HEK293 (cell line): ENCODE results near the gene GRK7.

Source experiments
- CTCF ChIA-PET: fragments of 350-600 bp; formaldehyde crosslinking; extraction: SDS; loops from one replicate; lab custom pipeline; 2021; ENCODE audit warnings: antibody characterized with exemption; lab: Yijun Ruan, JAX
- POLR2A ChIA-PET: fragments of 300-600 bp; formaldehyde crosslinking; extraction: SDS; loops from one replicate; lab custom pipeline; 2020; ENCODE audit warnings: antibody characterized with exemption, inconsistent platforms; lab: Yijun Ruan, JAX
- H3K27ac ChIP-seq: fragments of 200-500 bp; sonication (Bioruptor generic); 2 replicates; pipeline ENCODE4 v1.5.1; 2014; ENCODE audit warnings: low read depth, low read length, control low read depth, inconsistent platforms; ENCODE audit errors: extremely low read depth
- H3K36me3 ChIP-seq, 2 experiments: fragments of 200-500 bp in 1 of 2; sonication (Bioruptor generic) in 1 of 2; 1 replicate in 1 of 2; 2 replicates in 1 of 2; pipeline ENCODE4 v1.5.1; 2014 to 2017; ENCODE audit warnings: inconsistent platforms in 2 of 2, low read length in 2 of 2; ENCODE audit not compliant: control insufficient read depth in 2 of 2, insufficient read depth in 1 of 2
- H3K4me1 ChIP-seq: fragments of 200-500 bp; sonication (Bioruptor generic); 2 replicates; pipeline ENCODE4 v1.5.1; 2014; ENCODE audit warnings: mild to moderate bottlenecking, low read length, inconsistent platforms; ENCODE audit not compliant: control insufficient read depth, insufficient read depth
- H3K4me3 ChIP-seq: 2 replicates; pipeline ENCODE4 v1.5.1; 2011; ENCODE audit warnings: low read depth, mild to moderate bottlenecking, control low read depth, low read length, moderate library complexity
- H3K9me3 ChIP-seq: fragments of 200-500 bp; sonication (Bioruptor generic); 2 replicates; pipeline ENCODE4 v1.5.1; 2014; ENCODE audit warnings: low read depth, low read length, inconsistent platforms; ENCODE audit not compliant: control insufficient read depth, insufficient read depth
- BCL6B ChIP-seq: fragments of 450-650 bp; formaldehyde crosslinking; IDR thresholded peaks from 2 replicates; pipeline ENCODE4 v1.5.1; 2017; ENCODE audit warnings: missing biosample characterization, missing genetic modification characterization
- GLI4 ChIP-seq: fragments of 450-650 bp; formaldehyde crosslinking; IDR thresholded peaks from 2 replicates; pipeline ENCODE4 v1.5.1; 2016; ENCODE audit warnings: missing biosample characterization, missing genetic modification characterization
- IKZF3 ChIP-seq: fragments of 450-650 bp; IDR thresholded peaks from 2 replicates; pipeline ENCODE4 v1.5.0; 2018; ENCODE audit warnings: missing biosample characterization, mild to moderate bottlenecking, missing genetic modification characterization, moderate library complexity
- KLF9 ChIP-seq: fragments of 450-650 bp; formaldehyde crosslinking; IDR thresholded peaks from 2 replicates; pipeline ENCODE4 v1.5.1; 2016; ENCODE audit warnings: missing biosample characterization, missing genetic modification characterization, low read depth
- PRDM2 ChIP-seq: fragments of 450-650 bp; formaldehyde crosslinking; IDR thresholded peaks from 2 replicates; pipeline ENCODE4 v1.5.1; 2016; ENCODE audit warnings: missing biosample characterization, missing genetic modification characterization, borderline replicate concordance
- SP3 ChIP-seq: fragments of 450-650 bp; formaldehyde crosslinking; IDR thresholded peaks from 2 replicates; pipeline ENCODE4 v1.5.1; 2016; ENCODE audit warnings: missing biosample characterization, missing genetic modification characterization
- ZBTB17 ChIP-seq: fragments of 450-650 bp; formaldehyde crosslinking; IDR thresholded peaks from 2 replicates; pipeline ENCODE4 v1.5.1; 2016; ENCODE audit warnings: missing biosample characterization, missing genetic modification characterization
- ZBTB20 ChIP-seq: fragments of 450-650 bp; formaldehyde crosslinking; IDR thresholded peaks from 2 replicates; pipeline ENCODE4 v1.5.1; 2016; ENCODE audit warnings: missing biosample characterization, missing genetic modification characterization
- ZBTB49 ChIP-seq: fragments of 450-650 bp; formaldehyde crosslinking; IDR thresholded peaks from 2 replicates; pipeline ENCODE4 v1.5.1; 2016; ENCODE audit warnings: missing biosample characterization, missing genetic modification characterization, low read depth
- ZFP37 ChIP-seq: fragments of 450-650 bp; formaldehyde crosslinking; IDR thresholded peaks from 2 replicates; pipeline ENCODE4 v1.5.1; 2016; ENCODE audit warnings: missing biosample characterization, missing genetic modification characterization
- ZNF341 ChIP-seq: fragments of 450-650 bp; formaldehyde crosslinking; IDR thresholded peaks from 2 replicates; pipeline ENCODE4; 2016; ENCODE audit warnings: low read depth, missing biosample characterization, missing genetic modification characterization
- ZNF366 ChIP-seq: fragments of 450-650 bp; formaldehyde crosslinking; conservative IDR thresholded peaks from 2 replicates; pipeline ENCODE4 v1.5.1; 2016; ENCODE audit warnings: missing biosample characterization, missing genetic modification characterization
- ZNF449 ChIP-seq: fragments of 450-650 bp; formaldehyde crosslinking; IDR thresholded peaks from 2 replicates; pipeline ENCODE4 v1.5.1; 2017; ENCODE audit warnings: missing biosample characterization, mild to moderate bottlenecking, missing genetic modification characterization, moderate library complexity
- ZNF514 ChIP-seq: fragments of 450-650 bp; formaldehyde crosslinking; IDR thresholded peaks from 2 replicates; pipeline ENCODE4 v1.5.1; 2016; ENCODE audit warnings: missing biosample characterization, missing genetic modification characterization
- ZNF530 ChIP-seq: fragments of 450-650 bp; formaldehyde crosslinking; IDR thresholded peaks from 2 replicates; pipeline ENCODE4 v1.5.1; 2016; ENCODE audit warnings: low read depth, missing biosample characterization, missing genetic modification characterization
- ZNF548 ChIP-seq: fragments of 450-650 bp; formaldehyde crosslinking; IDR thresholded peaks from 2 replicates; pipeline ENCODE4 v1.5.1; 2016; ENCODE audit warnings: missing biosample characterization, missing genetic modification characterization
- ZNF596 ChIP-seq: fragments of 450-650 bp; IDR thresholded peaks from 2 replicates; pipeline ENCODE4 v1.5.0; 2018; ENCODE audit warnings: missing biosample characterization, mild to moderate bottlenecking, missing genetic modification characterization, moderate library complexity
- ZNF670 ChIP-seq: fragments of 450-650 bp; formaldehyde crosslinking; IDR thresholded peaks from 2 replicates; pipeline ENCODE4 v1.5.1; 2016; ENCODE audit warnings: missing biosample characterization, missing genetic modification characterization, low read depth
- ZNF837 ChIP-seq: fragments of 450-650 bp; formaldehyde crosslinking; IDR thresholded peaks from 2 replicates; pipeline ENCODE4 v1.5.1; 2016; ENCODE audit warnings: missing biosample characterization, missing genetic modification characterization
- ZNF843 ChIP-seq: fragments of 450-650 bp; formaldehyde crosslinking; IDR thresholded peaks from 2 replicates; pipeline ENCODE4 v1.5.1; 2016; ENCODE audit warnings: missing biosample characterization, missing genetic modification characterization

GRK7 gene

GRCh38 chr3:141735770-141736465 is 27.3 kb upstream of the GRK7 start (continued):
- TF ChIP-seq KLF9 (tag by site-specific recombination) = no peak
- TF ChIP-seq BCL6B (tag by site-specific recombination) = no peak
- TF ChIP-seq ZNF449 = no peak
- TF ChIP-seq ZNF341 (tag by site-specific recombination) = no peak
- TF ChIP-seq, all 188 proteins: peak for 0

GRCh38 chr3:141737093-141737492 is 26.1 kb upstream of the GRK7 start:
- H3K27ac ChIP-seq = no peak overlapping the region
- ChIA-PET POLR2A (no interaction called here), CTCF (interaction anchor here (0.6 to 1.3 kb wide), 2 partner anchors 9 to 41 kb away, joined by 3 to 4 read pairs; no protein-coding TSS in a partner anchor)
- no peaks in the 10 kb centered on the region for H3K9me3 ChIP-seq
- H3K4me1 ChIP-seq = no peaks in the 10 kb centered on the region
- no peak for TF ChIP-seq ZNF670
- TF ChIP-seq ZNF837 = no peak
- no peak for TF ChIP-seq ZNF514 (tag by site-specific recombination)
- no peak for TF ChIP-seq IKZF3 (tag by site-specific recombination)
- TF ChIP-seq ZNF596 (tag by site-specific recombination) = no peak
- no peak for TF ChIP-seq SP3 (tag by site-specific recombination)
- TF ChIP-seq ZNF366 (tag by site-specific recombination) = no peak
- TF ChIP-seq GLI4 (tag by site-specific recombination) = no peak
- TF ChIP-seq ZBTB20 (tag by site-specific recombination) = no peak
- no peak for TF ChIP-seq ZBTB49 (tag by site-specific recombination)
- TF ChIP-seq ZFP37 = no peak
- no peak for TF ChIP-seq ZNF530 (tag by site-specific recombination)
- TF ChIP-seq ZNF843 (tag by site-specific recombination) = no peak
- TF ChIP-seq PRDM2 = no peak
- no peak for TF ChIP-seq ZBTB17
- TF ChIP-seq ZNF548 (tag by site-specific recombination) = no peak
- no peak overlapping the region for H3K4me3 ChIP-seq
- peaks cover 0 to 3% of the 10 kb centered on the region in 2 experiments; a peak in 1 of 3 replicates for H3K36me3 ChIP-seq
